MM.1S (cell line): Measurements from ENCODE around the gene ATG10.

Source experiments
- DNase-seq: peaks from one replicate; pipeline ENCODE4 v3.0.0-alpha.2; 2015
- H2AFZ ChIP-seq: fragments of 300-600 bp; sonication (generic); 2 replicates; pipeline ENCODE4 v1.6.0; 2016; ENCODE audit warnings: antibody characterized with exemption, low read length
- H3F3A ChIP-seq: fragments of 300-600 bp; sonication (generic); 2 replicates; pipeline ENCODE4 v1.6.1; 2016; ENCODE audit warnings: mild to moderate bottlenecking, antibody characterized with exemption, low read length, moderate library complexity, mixed read lengths; ENCODE audit not compliant: insufficient read depth
- H3K27ac ChIP-seq: fragments of 300-600 bp; sonication (generic); 2 replicates; pipeline ENCODE4 v1.5.1; 2016; ENCODE audit warnings: mild to moderate bottlenecking, low read length
- H3K27me3 ChIP-seq: fragments of 300-600 bp; sonication (generic); replicated peaks from 2 replicates; pipeline ENCODE4 v1.6.0; 2016; ENCODE audit warnings: low read length; ENCODE audit not compliant: insufficient read depth
- H3K36me3 ChIP-seq: fragments of 300-600 bp; sonication (generic); replicated peaks from 2 replicates; pipeline ENCODE4 v1.6.1; 2016; ENCODE audit warnings: mild to moderate bottlenecking, low read length, mixed read lengths; ENCODE audit not compliant: insufficient read depth
- H3K4me1 ChIP-seq: fragments of 300-600 bp; sonication (generic); 2 replicates; pipeline ENCODE4 v1.6.1; 2016; ENCODE audit warnings: low read length, mixed read lengths
- H3K4me2 ChIP-seq: fragments of 300-600 bp; sonication (generic); 2 replicates; pipeline ENCODE4 v1.6.0; 2016; ENCODE audit warnings: low read depth, low read length
- H3K4me3 ChIP-seq: fragments of 300-600 bp; sonication (generic); 2 replicates; pipeline ENCODE4 v1.5.1; 2016; ENCODE audit warnings: low read length, mixed read lengths
- H3K79me2 ChIP-seq: fragments of 300-600 bp; sonication (generic); 2 replicates; pipeline ENCODE4 v1.6.1; 2016; ENCODE audit warnings: mixed run types, low read length, mixed read lengths
- H3K9ac ChIP-seq: fragments of 300-600 bp; sonication (generic); 2 replicates; pipeline ENCODE4 v1.6.1; 2016; ENCODE audit warnings: low read length, mixed read lengths
- H3K9me2 ChIP-seq: fragments of 300-600 bp; sonication (generic); replicated peaks from 2 replicates; pipeline ENCODE4 v1.6.1; 2016; ENCODE audit warnings: mild to moderate bottlenecking, low read length, mixed read lengths; ENCODE audit not compliant: insufficient read depth
- H3K9me3 ChIP-seq: fragments of 300-600 bp; sonication (generic); replicated peaks from 2 replicates; pipeline ENCODE4 v1.6.1; 2016; ENCODE audit warnings: mild to moderate bottlenecking, low read length, mixed read lengths; ENCODE audit not compliant: insufficient read depth
- H4K20me1 ChIP-seq: fragments of 300-600 bp; sonication (generic); 2 replicates; pipeline ENCODE4 v1.6.1; 2016; ENCODE audit warnings: mild to moderate bottlenecking, low read length, moderate library complexity, mixed read lengths; ENCODE audit not compliant: insufficient read depth
- EZH2 ChIP-seq: fragments of 300-600 bp; sonication (generic); optimal IDR thresholded peaks from 2 replicates; pipeline ENCODE3; 2017; ENCODE audit warnings: low read depth, mild to moderate bottlenecking, antibody characterized with exemption, low read length, mixed read lengths
- EZH2phosphoT487 ChIP-seq: fragments of 300-600 bp; sonication (generic); IDR thresholded peaks from 2 replicates; pipeline ENCODE4 v1.6.1; 2018; ENCODE audit warnings: antibody characterized with exemption, low read length
- TF ChIP-seq, protein P1 (sequence below): fragments of 300-600 bp; sonication (generic); IDR thresholded peaks from 2 replicates; pipeline ENCODE4 v1.5.1; 2016; ENCODE audit warnings: antibody characterized with exemption, low read length, mixed read lengths

Gene ATG10

GRCh38 chr5:81925009-81925408 lies 46.8 kb upstream of the ATG10 start:
- Histone ChIP-seq H3K36me3 (no peaks in the 10 kb centered on the region), H3K9me3 (no peaks in the 10 kb centered on the region), H3K4me1 (no peaks in the 10 kb centered on the region), H3K27ac (no peak overlapping the region), H3F3A (no peaks in the 10 kb centered on the region), H3K4me3 (no peak overlapping the region), H3K27me3 (no peaks in the 10 kb centered on the region), H2AFZ (no peak overlapping the region), H3K79me2 (no peaks in the 10 kb centered on the region), H4K20me1 (no peaks in the 10 kb centered on the region), H3K9ac (no peak overlapping the region), H3K4me2 (no peak overlapping the region), H3K9me2 (no peaks in the 10 kb centered on the region)
- no peak for TF ChIP-seq EZH2
- no peak for TF ChIP-seq EZH2phosphoT487
- TF ChIP-seq, protein P1, sequence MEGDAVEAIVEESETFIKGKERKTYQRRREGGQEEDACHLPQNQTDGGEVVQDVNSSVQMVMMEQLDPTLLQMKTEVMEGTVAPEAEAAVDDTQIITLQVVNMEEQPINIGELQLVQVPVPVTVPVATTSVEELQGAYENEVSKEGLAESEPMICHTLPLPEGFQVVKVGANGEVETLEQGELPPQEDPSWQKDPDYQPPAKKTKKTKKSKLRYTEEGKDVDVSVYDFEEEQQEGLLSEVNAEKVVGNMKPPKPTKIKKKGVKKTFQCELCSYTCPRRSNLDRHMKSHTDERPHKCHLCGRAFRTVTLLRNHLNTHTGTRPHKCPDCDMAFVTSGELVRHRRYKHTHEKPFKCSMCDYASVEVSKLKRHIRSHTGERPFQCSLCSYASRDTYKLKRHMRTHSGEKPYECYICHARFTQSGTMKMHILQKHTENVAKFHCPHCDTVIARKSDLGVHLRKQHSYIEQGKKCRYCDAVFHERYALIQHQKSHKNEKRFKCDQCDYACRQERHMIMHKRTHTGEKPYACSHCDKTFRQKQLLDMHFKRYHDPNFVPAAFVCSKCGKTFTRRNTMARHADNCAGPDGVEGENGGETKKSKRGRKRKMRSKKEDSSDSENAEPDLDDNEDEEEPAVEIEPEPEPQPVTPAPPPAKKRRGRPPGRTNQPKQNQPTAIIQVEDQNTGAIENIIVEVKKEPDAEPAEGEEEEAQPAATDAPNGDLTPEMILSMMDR = no peak
- DNase-seq = no peak

- H4K20me1 ChIP-seq = no peaks in the 10 kb centered on the region
- TF ChIP-seq EZH2phosphoT487 (no peak), EZH2 (no peak)
- TF ChIP-seq, protein P1 = no peak
- H3K27ac ChIP-seq = no peak overlapping the region
- no peaks in the 10 kb centered on the region for H3K9me2 ChIP-seq
- DNase-seq = no peak
- H3K9me3 ChIP-seq = no peaks in the 10 kb centered on the region
- H3K36me3 ChIP-seq = no peaks in the 10 kb centered on the region
- H3K79me2 ChIP-seq = no peaks in the 10 kb centered on the region
- no peaks in the 10 kb centered on the region for H3K27me3 ChIP-seq
- H3K4me3 ChIP-seq = no peak overlapping the region
- no peak overlapping the region for H3K4me2 ChIP-seq
- no peak overlapping the region; the same call in 1 of the 2 replicates for H2AFZ ChIP-seq
- no peaks in the 10 kb centered on the region for H3F3A ChIP-seq
- no peaks in the 10 kb centered on the region for H3K4me1 ChIP-seq
- no peak overlapping the region for H3K9ac ChIP-seq
Observed at GRCh38 chr5:81925981-81926380, 45.8 kb upstream of the ATG10 start.

GRCh38 chr5:81936066-81936465 lies 35.8 kb upstream of the ATG10 start:
- no peak overlapping the region for H3K4me3 ChIP-seq
- H3K79me2 ChIP-seq = no peaks in the 10 kb centered on the region
- H3K27me3 ChIP-seq = no peaks in the 10 kb centered on the region
- no peaks in the 10 kb centered on the region for H3K9me3 ChIP-seq
- H3K9me2 ChIP-seq = no peaks in the 10 kb centered on the region
- no peaks in the 10 kb centered on the region for H4K20me1 ChIP-seq
- H3K4me2 ChIP-seq = no peak overlapping the region
- H3K36me3 ChIP-seq = no peaks in the 10 kb centered on the region
- no peak overlapping the region for H2AFZ ChIP-seq
- no peak overlapping the region for H3K27ac ChIP-seq
- H3F3A ChIP-seq = no peaks in the 10 kb centered on the region
- no peaks in the 10 kb centered on the region for H3K4me1 ChIP-seq
- no peak for TF ChIP-seq EZH2phosphoT487
- no peak for TF ChIP-seq EZH2
- TF ChIP-seq, protein P1 = no peak
- DNase-seq = no peak
- H3K9ac ChIP-seq = no peak overlapping the region
